ENCODE measurements around the gene CAPN8.

Gene CAPN8

GRCh38 chr1:223652436-223652941, 13.0 kb downstream of the CAPN8 start:
- DNase-seq: no peak

GRCh38 chr1:223651291-223651991, 14.1 kb downstream of the CAPN8 start:
- no peak for DNase-seq

- DNase-seq: no peak
These were observed 15.0 kb downstream of the CAPN8 start for GRCh38 chr1:223650465-223650864.

- no peak for DNase-seq
These were observed 16.3 kb downstream of the CAPN8 start for GRCh38 chr1:223649222-223649621.

GRCh38 chr1:223647249-223647648, 18.3 kb downstream of the CAPN8 start:
- DNase-seq: no peak

- no peak for DNase-seq
These were observed 19.6 kb downstream of the CAPN8 start for GRCh38 chr1:223645903-223646302.

GRCh38 chr1:223642237-223642636, 23.3 kb downstream of the CAPN8 start:
- DNase-seq: no peak

GRCh38 chr1:223641523-223642039, 23.9 kb downstream of the CAPN8 start:
- no peak for DNase-seq

- DNase-seq: no peak
These were observed 26.2 kb downstream of the CAPN8 start for GRCh38 chr1:223639331-223639749.

GRCh38 chr1:223635236-223635635, 30.3 kb downstream of the CAPN8 start:
- no peak for DNase-seq

- DNase-seq: no peak
These were observed 31.1 kb downstream of the CAPN8 start for GRCh38 chr1:223634423-223634822.

- no peak for DNase-seq
These were observed 33.5 kb downstream of the CAPN8 start for GRCh38 chr1:223631956-223632355.

GRCh38 chr1:223631473-223631872, 34.0 kb downstream of the CAPN8 start:
- DNase-seq: no peak

- DNase-seq: no peak
These were observed 36.4 kb downstream of the CAPN8 start for GRCh38 chr1:223629126-223629457.

- peak; percentile 43 for DNase-seq
These were observed 37.0 kb downstream of the CAPN8 start for GRCh38 chr1:223628233-223629125.

GRCh38 chr1:223622132-223622842, 43.2 kb downstream of the CAPN8 start:
- DNase-seq: no peak

GRCh38 chr1:223621312-223621734, 44.2 kb downstream of the CAPN8 start:
- no peak for DNase-seq

- DNase-seq: no peak
These were observed 45.1 kb downstream of the CAPN8 start for GRCh38 chr1:223620297-223620897.

GRCh38 chr1:223618680-223619079, 46.8 kb downstream of the CAPN8 start:
- DNase-seq: no peak

GRCh38 chr1:223617323-223618070, 48.0 kb downstream of the CAPN8 start:
- no peak for DNase-seq

GRCh38 chr1:223616586-223616985, 48.9 kb downstream of the CAPN8 start:
- DNase-seq: no peak

GRCh38 chr1:223611936-223612335, 53.6 kb downstream of the CAPN8 start:
- DNase-seq: no peak
